Mesenchymal stem cell (in vitro differentiated cells and primary cell): Measurements from ENCODE around the gene SIN3B.

Experiments
- DNase-seq: peaks from one replicate; pipeline ENCODE4 v3.0.0-alpha.2; 2013
- H2AFZ ChIP-seq: one replicate; pipeline ENCODE4 v1.6.1; 2013; ENCODE audit warnings: low read depth, mild to moderate bottlenecking, control low read depth, inconsistent platforms, low read length, moderate library complexity
- H2AK5ac ChIP-seq: 2 replicates; pipeline ENCODE4 v1.6.1; 2013; ENCODE audit warnings: low read length, moderate library complexity, mild to moderate bottlenecking, inconsistent platforms; ENCODE audit not compliant: severe bottlenecking
- H2BK120ac ChIP-seq: one replicate; pipeline ENCODE4 v1.6.1; 2013; ENCODE audit warnings: low read depth, mild to moderate bottlenecking, inconsistent platforms, low read length, moderate library complexity
- H2BK12ac ChIP-seq, 2 experiments: one replicate each; pipeline ENCODE4 v1.6.1; 2013; ENCODE audit warnings: inconsistent platforms in 2 of 2, low read length in 2 of 2, mild to moderate bottlenecking in 2 of 2, moderate library complexity in 2 of 2, control low read depth in 1 of 2
- H2BK15ac ChIP-seq: one replicate; pipeline ENCODE4 v1.6.1; 2013; ENCODE audit warnings: mild to moderate bottlenecking, low read depth, inconsistent platforms; ENCODE audit not compliant: poor library complexity, severe bottlenecking
- H2BK5ac ChIP-seq: 2 replicates; pipeline ENCODE4 v1.6.1; 2013; ENCODE audit warnings: low read depth, mild to moderate bottlenecking, low read length, control low read depth, inconsistent platforms; ENCODE audit not compliant: poor library complexity, severe bottlenecking
- H3K14ac ChIP-seq, 2 experiments: one replicate each; pipeline ENCODE4 v1.6.1; 2013; ENCODE audit warnings: inconsistent platforms in 2 of 2, low read length in 2 of 2, control low read depth in 1 of 2, mild to moderate bottlenecking in 1 of 2, moderate library complexity in 1 of 2
- H3K18ac ChIP-seq, 2 experiments: one replicate each; pipeline ENCODE4 v1.6.1; 2013; ENCODE audit warnings: inconsistent platforms in 2 of 2, low read length in 2 of 2, control low read depth in 1 of 2, low read depth in 1 of 2, mild to moderate bottlenecking in 1 of 2
- H3K23ac ChIP-seq, 2 experiments: one replicate each; pipeline ENCODE4 v1.6.1; 2013; ENCODE audit warnings: inconsistent platforms in 2 of 2, low read length in 2 of 2, mild to moderate bottlenecking in 2 of 2, moderate library complexity in 2 of 2, control low read depth in 1 of 2
- H3K27ac ChIP-seq: 2 replicates; pipeline ENCODE4 v1.5.1; 2013; ENCODE audit warnings: mild to moderate bottlenecking, moderate library complexity, low read length, control low read depth, inconsistent platforms; ENCODE audit not compliant: poor library complexity, severe bottlenecking
- H3K27me3 ChIP-seq, 2 experiments: 2 replicates each; pipeline versions ENCODE4 v1.6.1 to v1.7.0; 2013; ENCODE audit warnings: low read length in 2 of 2, mild to moderate bottlenecking in 2 of 2, moderate library complexity in 2 of 2, control low read depth in 1 of 2, inconsistent platforms in 1 of 2; ENCODE audit not compliant: control insufficient read depth in 1 of 2, insufficient read depth in 1 of 2
- H3K36me3 ChIP-seq, 2 experiments: 2 replicates each; pipeline versions ENCODE4 v1.6.1 to v1.7.0; 2013; ENCODE audit warnings: low read length in 2 of 2, control low read depth in 1 of 2, inconsistent platforms in 1 of 2, low read depth in 1 of 2, mild to moderate bottlenecking in 1 of 2; ENCODE audit not compliant: insufficient read depth in 2 of 2, control insufficient read depth in 1 of 2
- H3K4ac ChIP-seq, 2 experiments: one replicate each; pipeline ENCODE4 v1.6.1; 2013; ENCODE audit warnings: inconsistent platforms in 2 of 2, low read length in 2 of 2, mild to moderate bottlenecking in 2 of 2, moderate library complexity in 2 of 2, control low read depth in 1 of 2, low read depth in 1 of 2
- H3K4me1 ChIP-seq: 2 replicates; pipeline ENCODE4 v1.6.1; 2013; ENCODE audit warnings: low read depth, low read length, control low read depth; ENCODE audit not compliant: control insufficient read depth, insufficient read depth
- H3K4me2 ChIP-seq: 2 replicates; pipeline ENCODE4 v1.6.1; 2013; ENCODE audit warnings: low read length, mild to moderate bottlenecking, inconsistent platforms; ENCODE audit not compliant: poor library complexity, severe bottlenecking
- H3K4me3 ChIP-seq, 2 experiments: 2 replicates each; pipeline versions ENCODE4 v1.5.1 to v1.7.0; 2013; ENCODE audit warnings: low read length in 2 of 2, mild to moderate bottlenecking in 2 of 2, control low read depth in 1 of 2, low read depth in 1 of 2; ENCODE audit not compliant: insufficient read depth in 1 of 2
- H3K79me1 ChIP-seq: replicated peaks from 2 replicates; pipeline ENCODE4 v1.6.1; 2013; ENCODE audit warnings: mild to moderate bottlenecking, control low read depth, low read length, inconsistent platforms; ENCODE audit not compliant: poor library complexity, severe bottlenecking
- H3K9ac ChIP-seq: 2 replicates; pipeline ENCODE4 v1.7.0; 2013; ENCODE audit warnings: mild to moderate bottlenecking, low read length, moderate library complexity
- H3K9me3 ChIP-seq: 2 replicates; pipeline ENCODE4 v1.7.0; 2013; ENCODE audit warnings: mild to moderate bottlenecking, low read length; ENCODE audit not compliant: control insufficient read depth
- H4K8ac ChIP-seq: one replicate; pipeline ENCODE4 v1.6.1; 2013; ENCODE audit warnings: inconsistent platforms, mild to moderate bottlenecking, low read length, moderate library complexity
- H4K91ac ChIP-seq: one replicate; pipeline ENCODE4 v1.6.1; 2013; ENCODE audit warnings: mild to moderate bottlenecking, low read length, inconsistent platforms
- WGBS: methylation state at CpG from one replicate; pipeline ENCODE4 v1.1.7; 2013; ENCODE audit warnings: mixed read lengths; 5-methylcytosine and 5-hydroxymethylcytosine counted together

The SIN3B gene

DNA sequence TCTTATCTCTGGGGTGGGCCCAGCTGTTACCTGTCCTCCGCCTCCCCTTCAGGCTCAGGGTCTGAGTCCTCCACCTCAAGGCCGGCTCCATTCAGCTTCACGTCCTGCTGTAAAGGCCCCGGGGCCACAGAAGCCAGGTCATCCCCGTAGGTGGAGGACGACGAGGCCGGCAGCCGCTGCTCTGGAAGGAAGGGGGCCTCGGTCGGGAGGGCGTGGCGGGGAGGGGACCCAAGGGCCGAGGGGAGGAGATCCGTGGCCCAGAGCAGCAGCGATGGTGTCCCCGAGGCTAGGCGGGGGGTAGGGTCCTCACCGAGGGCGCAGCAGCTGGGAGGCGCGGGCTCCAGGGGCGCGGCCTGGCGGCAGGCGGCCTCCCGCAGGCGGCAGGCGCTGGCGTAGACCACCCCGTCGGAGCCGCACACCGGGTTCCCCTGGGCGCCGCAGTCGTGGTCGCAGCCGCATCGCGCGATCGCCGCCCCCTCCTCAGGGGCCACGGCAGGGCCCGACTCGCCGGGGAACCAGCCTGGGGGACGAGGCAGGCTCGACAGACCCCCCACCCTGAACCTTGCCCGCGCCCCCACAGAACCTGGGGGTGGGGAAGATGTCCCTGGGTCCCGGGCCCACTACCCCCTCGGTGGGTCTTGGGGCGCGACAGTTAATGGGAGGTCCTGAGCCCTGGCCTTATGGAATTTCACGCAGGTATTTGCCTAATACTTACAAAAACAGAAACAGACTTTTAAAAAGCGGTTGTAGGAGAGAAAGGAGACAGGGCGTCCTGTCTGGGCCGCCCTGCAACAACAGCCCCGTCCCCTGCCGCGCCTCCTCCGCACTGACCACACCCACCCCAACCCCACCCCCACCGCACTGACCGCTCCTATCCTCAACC lies 67.2 kb downstream of the SIN3B start:
- Histone ChIP-seq H3K4me1 (peaks cover 15% of the 10 kb centered on the region), H2AFZ (peak overlapping the region; percentile 19), H3K14ac (peak overlapping the region in 1 of 2 experiments; percentile 98), H4K91ac (peak overlapping the region; percentile 95), H2BK15ac (peak overlapping the region; percentile 95), H2AK5ac (no peak overlapping the region), H3K4me3 (peak overlapping the region; percentile 48 to 53), H2BK5ac (no peak overlapping the region), H3K23ac (peak overlapping the region in 1 of 2 experiments; percentile 91), H4K8ac (peak overlapping the region; percentile 87), H3K9me3 (no peaks in the 10 kb centered on the region), H3K79me1 (no peaks in the 10 kb centered on the region), H3K36me3 (no peaks in the 10 kb centered on the region), H2BK12ac (peak overlapping the region; percentile 87 to 91), H3K27ac (no peak overlapping the region), H3K27me3 (peaks cover 5 to 48% of the 10 kb centered on the region in 2 experiments), H3K18ac (peak overlapping the region; percentile 91 to 96), H2BK120ac (peak overlapping the region; percentile 94), H3K4me2 (peak overlapping the region; percentile 76), H3K9ac (no peak overlapping the region), H3K4ac (peak overlapping the region; percentile 90 to 92)
- under 1% methylated on average over 38 of the region's 66 CpGs for WGBS
- DNase-seq, result no peak

- Histone ChIP-seq H2BK120ac (peak overlapping the region; percentile 89), H4K8ac (peak overlapping the region; percentile 96), H2BK5ac (no peak overlapping the region), H3K79me1 (no peaks in the 10 kb centered on the region), H3K27me3 (peaks cover 5 to 40% of the 10 kb centered on the region in 2 experiments), H3K27ac (no peak overlapping the region), H4K91ac (peak overlapping the region; percentile 92), H3K14ac (peak overlapping the region in 1 of 2 experiments; percentile 90), H3K18ac (peak overlapping the region; percentile 92 to 97), H2AK5ac (no peak overlapping the region), H3K4me1 (peaks cover 15% of the 10 kb centered on the region), H2AFZ (peak overlapping the region; percentile 98), H2BK12ac (peak overlapping the region in 1 of 2 experiments; percentile 88), H3K9ac (no peak overlapping the region), H3K4me2 (peak overlapping the region; percentile 85), H3K9me3 (no peaks in the 10 kb centered on the region), H2BK15ac (peak overlapping the region; percentile 36), H3K4ac (peak overlapping the region; percentile 85 to 86), H3K23ac (peak overlapping the region in 1 of 2 experiments; percentile 91), H3K4me3 (peak overlapping the region; percentile 47 to 60), H3K36me3 (no peaks in the 10 kb centered on the region)
- 2% methylated on average over 56 of the region's 68 CpGs for WGBS
- DNase-seq, result peak; percentile 99
These were observed 68.0 kb downstream of the SIN3B start for GRCh38 chr19:16897029-16897855.

DNA sequence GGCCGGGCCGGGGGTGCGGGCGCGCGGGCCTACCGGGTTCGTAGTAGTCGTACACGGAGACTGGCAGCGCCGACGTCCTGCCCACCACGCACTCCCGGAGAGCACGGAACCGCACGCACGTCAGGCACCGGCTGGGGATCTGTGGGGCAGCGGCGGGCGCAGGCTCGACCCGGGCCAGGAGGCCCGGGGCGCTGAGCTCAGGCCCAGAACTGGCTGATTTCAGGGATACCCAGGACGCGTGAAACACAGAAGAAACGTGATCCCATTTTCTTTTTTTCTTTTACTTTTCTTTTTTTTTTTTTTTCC lies 68.6 kb downstream of the SIN3B start:
- DNase-seq, result peak; percentile 68
- Histone ChIP-seq H3K4ac (peak overlapping the region; percentile 85 to 86), H2AFZ (peak overlapping the region; percentile 98), H3K4me1 (peaks cover 12% of the 10 kb centered on the region), H3K4me2 (peak overlapping the region; percentile 85), H3K9ac (no peak overlapping the region), H2BK120ac (peak overlapping the region; percentile 89), H3K27me3 (peaks cover 5 to 36% of the 10 kb centered on the region in 2 experiments), H3K9me3 (no peaks in the 10 kb centered on the region), H4K8ac (peak overlapping the region; percentile 96), H3K18ac (peak overlapping the region; percentile 92 to 97), H3K4me3 (peak overlapping the region; percentile 47 to 60), H3K14ac (peak overlapping the region in 1 of 2 experiments; percentile 90), H3K36me3 (no peaks in the 10 kb centered on the region), H3K79me1 (no peaks in the 10 kb centered on the region), H2BK5ac (no peak overlapping the region), H2BK12ac (peak overlapping the region in 1 of 2 experiments; percentile 88), H3K23ac (peak overlapping the region in 1 of 2 experiments; percentile 91), H2BK15ac (peak overlapping the region; percentile 36), H4K91ac (peak overlapping the region; percentile 92), H2AK5ac (no peak overlapping the region), H3K27ac (no peak overlapping the region)
- 8% methylated on average over 30 of the region's 30 CpGs for WGBS
